Mesothelial cell of epicardium (in vitro differentiated cells): ENCODE data around the gene CDH4. TPM values are rescaled to one million over a fixed set of nuclear protein-coding genes. Genes with fewer than 3 reads are reported as not detected.
"Not testable (repeated sequence)": the region's sequence is repeated elsewhere in the genome, so short reads cannot be mapped to it uniquely, and the experiment has no call there.

Source experiments
- DNase-seq, 2 experiments: peaks; one replicate each; pipeline ENCODE4 v3.0.0; 2021; ENCODE audit warnings: low spot score in 2 of 2; ENCODE audit not compliant: unreplicated experiment in 2 of 2
- H3K27ac Mint-ChIP-seq: 2 replicates; pipeline ENCODE4 v1.8.0; 2021; ENCODE audit warnings: mixed read lengths
- H3K27me3 Mint-ChIP-seq: 2 replicates; pipeline ENCODE4 v1.8.0; 2021; ENCODE audit warnings: low read depth, mixed read lengths
- H3K36me3 Mint-ChIP-seq: 2 replicates; pipeline ENCODE4 v1.8.0; 2021; ENCODE audit warnings: mixed read lengths
- H3K4me1 Mint-ChIP-seq: 2 replicates; pipeline ENCODE4 v1.8.0; 2021; ENCODE audit warnings: mixed read lengths
- H3K4me3 Mint-ChIP-seq: 2 replicates; pipeline ENCODE4 v1.8.0; 2021; ENCODE audit warnings: mild to moderate bottlenecking, moderate library complexity, mixed read lengths
- H3K9me3 Mint-ChIP-seq: 2 replicates; pipeline ENCODE4 v1.8.0; 2021; ENCODE audit warnings: mixed read lengths
- CTCF ChIP-seq: fragments of 200-600 bp; sonication (generic); IDR thresholded peaks from one replicate; pipeline ENCODE4 v1.5.0; 2021; ENCODE audit warnings: antibody characterized with exemption; ENCODE audit not compliant: unreplicated experiment
- total RNA-seq: library from RNA; stranded (reverse); gene quantifications from 3 replicates; pipeline ENCODE4 v1.2.1, GENCODE V29; 2021

CDH4 gene
- total RNA-seq, 1 donor from 2014 or later = 1.1 TPM

- peaks cover 15% of the 10 kb centered on the region for H3K36me3 Mint-ChIP-seq
- no peak overlapping the region for H3K4me3 Mint-ChIP-seq
- no peak for TF ChIP-seq CTCF
- DNase-seq = no peak
- no peak overlapping the region for H3K27ac Mint-ChIP-seq
- no peaks in the 10 kb centered on the region for H3K4me1 Mint-ChIP-seq
- H3K9me3 Mint-ChIP-seq = no peaks in the 10 kb centered on the region
- no peaks in the 10 kb centered on the region for H3K27me3 Mint-ChIP-seq
Observed at GRCh38 chr20:61979090-61979489, 727.0 kb downstream of the CDH4 start.

GRCh38 chr20:61979701-61980635, 727.9 kb downstream of the CDH4 start:
- no peak for DNase-seq
- H3K27ac Mint-ChIP-seq = no peak overlapping the region
- TF ChIP-seq CTCF = no peak
- peaks cover 14% of the 10 kb centered on the region for H3K36me3 Mint-ChIP-seq
- H3K4me1 Mint-ChIP-seq = no peaks in the 10 kb centered on the region
- H3K27me3 Mint-ChIP-seq = no peaks in the 10 kb centered on the region
- no peak overlapping the region for H3K4me3 Mint-ChIP-seq
- no peaks in the 10 kb centered on the region for H3K9me3 Mint-ChIP-seq

GRCh38 chr20:61980647-61981583, 728.9 kb downstream of the CDH4 start:
- H3K4me3 Mint-ChIP-seq = no peak overlapping the region
- peaks cover 14% of the 10 kb centered on the region for H3K36me3 Mint-ChIP-seq
- H3K9me3 Mint-ChIP-seq = no peaks in the 10 kb centered on the region
- no peaks in the 10 kb centered on the region for H3K27me3 Mint-ChIP-seq
- no peak for DNase-seq
- TF ChIP-seq CTCF = no peak
- no peak overlapping the region for H3K27ac Mint-ChIP-seq
- no peaks in the 10 kb centered on the region for H3K4me1 Mint-ChIP-seq

GRCh38 chr20:61981691-61982090, 729.6 kb downstream of the CDH4 start:
- not testable (repeated sequence) for H3K4me1 Mint-ChIP-seq, H3K27ac Mint-ChIP-seq, H3K4me3 Mint-ChIP-seq, H3K9me3 Mint-ChIP-seq, DNase-seq, H3K27me3 Mint-ChIP-seq
- H3K36me3 Mint-ChIP-seq = peaks cover 16% of the 10 kb centered on the region

GRCh38 chr20:61982191-61982950, 730.3 kb downstream of the CDH4 start:
- Mint-ChIP-seq H3K36me3 (peaks cover 22% of the 10 kb centered on the region), H3K9me3 (no peaks in the 10 kb centered on the region), H3K4me3 (no peak overlapping the region), H3K27me3 (no peaks in the 10 kb centered on the region), H3K27ac (no peak overlapping the region), H3K4me1 (no peaks in the 10 kb centered on the region)
- no peak for DNase-seq
- no peak for TF ChIP-seq CTCF
